HCT116 (cell line): ENCODE data around the gene LILRB3.
A peak's percentile ranks its signal among the peaks of the same experiment; 100 is the strongest.

Source experiments
- CTCF ChIP-seq, 3 experiments: fragments of 200-600 bp in 1 of 3; sonication (generic) in 1 of 3; IDR thresholded peaks in 2 of 3; conservative IDR thresholded peaks in 1 of 3; 2 replicates each; pipeline ENCODE4 v1.5.1; 2012 to 2017; ENCODE audit warnings: low read depth in 2 of 3, low read length in 2 of 3, antibody characterized with exemption in 1 of 3, borderline replicate concordance in 1 of 3, control low read depth in 1 of 3, mild to moderate bottlenecking in 1 of 3, mixed read lengths in 1 of 3, mixed run types in 1 of 3, moderate library complexity in 1 of 3; ENCODE audit not compliant: insufficient read depth in 1 of 3
- EZH2 ChIP-seq: fragments of 200-600 bp; sonication (generic); IDR thresholded peaks from 2 replicates; pipeline ENCODE4 v1.6.1; 2017; ENCODE audit warnings: antibody characterized with exemption, mixed run types
- EZH2phosphoT487 ChIP-seq: fragments of 200-600 bp; IDR thresholded peaks from 2 replicates; pipeline ENCODE4 v1.6.1; 2018; ENCODE audit warnings: antibody characterized with exemption, borderline replicate concordance
- POLR2A ChIP-seq: IDR thresholded peaks from 2 replicates; pipeline ENCODE4 v1.7.0; 2011; ENCODE audit warnings: borderline replicate concordance; ENCODE audit not compliant: insufficient read depth, insufficient read length; ENCODE audit errors: extremely low read depth
- POLR2AphosphoS5 ChIP-seq: IDR thresholded peaks from 2 replicates; pipeline ENCODE4 v1.6.1; 2011; ENCODE audit warnings: mild to moderate bottlenecking, low read depth, low read length, moderate library complexity
- RAD21 ChIP-seq: IDR thresholded peaks from 2 replicates; pipeline ENCODE4 v1.6.1; 2012; ENCODE audit warnings: low read depth, mild to moderate bottlenecking
- REST ChIP-seq: IDR thresholded peaks from 2 replicates; pipeline ENCODE4 v1.6.1; 2012; ENCODE audit warnings: low read depth
- SP1 ChIP-seq: IDR thresholded peaks from 2 replicates; pipeline ENCODE4 v1.6.1; 2012; ENCODE audit warnings: low read depth
- SRF ChIP-seq: IDR thresholded peaks from 2 replicates; pipeline ENCODE4 v1.6.1; 2012; ENCODE audit warnings: low read depth
- YY1 ChIP-seq: IDR thresholded peaks from 2 replicates; pipeline ENCODE4 v1.6.1; 2011; ENCODE audit warnings: low read length, low read depth, moderate library complexity, mild to moderate bottlenecking; ENCODE audit not compliant: insufficient replicate concordance; ENCODE audit errors: extremely low read depth
- TF ChIP-seq, protein P1 (sequence below): IDR thresholded peaks from 2 replicates; pipeline ENCODE4 v1.6.1; 2012

DNA sequence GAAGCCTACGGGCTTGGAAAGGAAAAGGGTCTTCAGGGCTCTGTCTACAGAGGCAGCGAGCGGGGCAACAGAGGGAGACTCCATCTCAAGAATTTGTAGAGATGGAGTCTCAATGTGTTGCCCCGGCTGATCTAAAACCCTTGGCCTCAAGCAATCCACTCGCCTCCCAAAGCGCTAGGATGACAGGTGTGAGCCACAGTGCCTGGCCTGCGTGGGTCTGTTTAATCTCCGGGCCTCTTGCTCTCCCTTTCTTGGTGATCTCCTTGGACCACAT lies 14.1 kb downstream of the LILRB3 start:
- TF ChIP-seq POLR2AphosphoS5 (no peak; the same call in 1 of the 2 replicates), SP1 (no peak), EZH2 (no peak), CTCF (IDR thresholded peaks at IDR 0.05 in 2 of 3, conservative IDR thresholded peaks at IDR 0.05 in 1 of 3; ENCODE audit: borderline replicate concordance in 1 of 3, insufficient read depth in 1 of 3, low read depth in 2 of 3, low read length in 2 of 3) (no peak), YY1 (no peak), POLR2A (peak; percentile 8), EZH2phosphoT487 (no peak), SRF (no peak), RAD21 (no peak), REST (no peak)
- TF ChIP-seq, protein P1, sequence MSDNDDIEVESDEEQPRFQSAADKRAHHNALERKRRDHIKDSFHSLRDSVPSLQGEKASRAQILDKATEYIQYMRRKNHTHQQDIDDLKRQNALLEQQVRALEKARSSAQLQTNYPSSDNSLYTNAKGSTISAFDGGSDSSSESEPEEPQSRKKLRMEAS: no peak
